Measurements from ENCODE around the gene CDC42BPB. TPM values are rescaled to one million over a fixed set of nuclear protein-coding genes. Genes with fewer than 3 reads are reported as not detected.

The CDC42BPB gene
- total and polyA plus RNA-seq, 12 donors, result 29.6 to 83.6 (median 69.3) TPM

- Histone ChIP-seq H3K27ac (no peak overlapping the region), H3K9me3 (no peaks in the 10 kb centered on the region), H3K4me3 (no peak overlapping the region), H3K4me1 (no peaks in the 10 kb centered on the region), H3K36me3 (peaks cover 0 to 45% (median 0%) of the 10 kb centered on the region in 9 donors), H3K27me3 (no peaks in the 10 kb centered on the region)
- WGBS, 2 donors, result 81 to 94% methylated on average over 10 of the region's 10 CpGs
- no peak for TF ChIP-seq CTCF (IDR thresholded peaks at IDR 0.05)
- ATAC-seq, result no peak
- no peak for DNase-seq
- intact Hi-C loops (cut with DNase I), result no loop called here
Observed at GRCh38 chr14:102909462-102909861, 147.9 kb downstream of the CDC42BPB start.

- no peak for DNase-seq
- WGBS, 2 donors, result 95% methylated on average over 29 of the region's 29 CpGs
- H3K36me3 ChIP-seq, result peaks cover 0 to 49% (median 0%) of the 10 kb centered on the region in 9 donors
Observed at GRCh38 chr14:102908766-102909455, 148.4 kb downstream of the CDC42BPB start.

GRCh38 chr14:102907980-102908730, 149.2 kb downstream of the CDC42BPB start:
- Histone ChIP-seq H3K4me3 (no peak overlapping the region), H3K27me3 (no peaks in the 10 kb centered on the region), H3K36me3 (peaks cover 0 to 57% (median 4%) of the 10 kb centered on the region in 9 donors), H3K9me3 (no peaks in the 10 kb centered on the region), H3K4me1 (no peaks in the 10 kb centered on the region), H3K27ac (no peak overlapping the region)
- ATAC-seq (no peak), DNase-seq (no peak)
- TF ChIP-seq CTCF (IDR thresholded peaks at IDR 0.05), result no peak
- WGBS, 2 donors, result 96% methylated on average over 23 of the region's 23 CpGs
- intact Hi-C loops (cut with DNase I), result no loop called here

More at GRCh38 chr14:102908766-102909455, 148.4 kb downstream of the CDC42BPB start:
- Histone ChIP-seq H3K9me3 (no peaks in the 10 kb centered on the region), H3K4me3 (no peak overlapping the region), H3K27ac (no peak overlapping the region), H3K4me1 (no peaks in the 10 kb centered on the region), H3K27me3 (no peaks in the 10 kb centered on the region)
- intact Hi-C loops (cut with DNase I), result no loop called here
- ATAC-seq, result peak in 1 of 8 donors; percentile 15
- TF ChIP-seq CTCF (IDR thresholded peaks at IDR 0.05), result no peak

- H3K27me3 ChIP-seq, result no peaks in the 10 kb centered on the region
- ATAC-seq, result no peak
- no peak overlapping the region for H3K4me3 ChIP-seq
- H3K4me1 ChIP-seq, result no peaks in the 10 kb centered on the region
- intact Hi-C loops (cut with DNase I), result no loop called here
- 95 to 96% methylated on average over 32 to 33 of the region's 33 CpGs for whole genome bisulfite sequencing, 2 donors
- H3K27ac ChIP-seq, result no peak overlapping the region
- no peak for DNase-seq
- H3K36me3 ChIP-seq, result peaks cover 0 to 64% (median 4%) of the 10 kb centered on the region in 9 donors
- no peaks in the 10 kb centered on the region for H3K9me3 ChIP-seq
- no peak for TF ChIP-seq CTCF (IDR thresholded peaks at IDR 0.05)
Observed at GRCh38 chr14:102907303-102907844, 150.0 kb downstream of the CDC42BPB start.
